Measurements from ENCODE around the gene RUFY4. TPM values are rescaled to one million over a fixed set of nuclear protein-coding genes. Genes with fewer than 3 reads are reported as not detected.

Gene RUFY4
- total RNA-seq, 2 experiments from 2014 or later, result not detected

DNA sequence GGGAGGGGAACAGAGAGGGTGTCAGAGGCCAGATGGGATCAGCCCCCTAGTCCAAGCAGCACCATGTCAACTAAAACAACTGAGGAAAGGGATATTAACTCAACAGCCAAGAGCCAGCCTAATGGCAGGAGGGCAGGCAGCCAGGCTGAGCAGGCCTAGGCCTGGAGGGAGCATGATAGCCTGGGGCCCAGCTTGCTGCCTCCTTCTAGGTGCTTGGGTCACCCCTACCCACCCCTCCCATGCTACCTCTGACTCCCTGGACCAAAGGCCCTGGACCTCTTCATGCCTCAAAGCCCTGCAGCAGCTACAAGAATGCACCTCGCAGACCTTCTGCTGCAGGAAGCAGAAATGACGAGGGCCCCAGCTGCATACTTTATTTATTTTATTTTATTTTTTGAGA is 44.2 kb upstream of the RUFY4 start:
- no peaks in the 10 kb centered on the region for H3K4me1 ChIP-seq (ENCODE audit: insufficient read depth, low read length, poor library complexity, severe bottlenecking)
- H2AFZ ChIP-seq (ENCODE audit: low read length), result no peak overlapping the region
- intact Hi-C loops (cut with micrococcal nuclease; ENCODE audit: unreplicated experiment), result no loop called here
- H3K9me3 ChIP-seq (ENCODE audit: low read length), result no peaks in the 10 kb centered on the region
- no peaks in the 10 kb centered on the region for H3K36me3 ChIP-seq (ENCODE audit: insufficient read depth, low read length)
- no peaks in the 10 kb centered on the region for H3K79me2 ChIP-seq (ENCODE audit: insufficient read depth, low read depth, low read length)
- no peak overlapping the region for H3K27ac ChIP-seq (ENCODE audit: low read depth, low read length, poor library complexity, severe bottlenecking)
- no peaks in the 10 kb centered on the region for H4K20me1 ChIP-seq (ENCODE audit: insufficient read depth, low read length)
- H3K4me3 ChIP-seq (ENCODE audit: low read depth, low read length, poor library complexity, severe bottlenecking), result no peak overlapping the region
- DNase-seq (ENCODE audit: low spot score), result no peak
- H3K4me2 ChIP-seq (ENCODE audit: low read length), result no peak overlapping the region
- TF ChIP-seq, protein P1, sequence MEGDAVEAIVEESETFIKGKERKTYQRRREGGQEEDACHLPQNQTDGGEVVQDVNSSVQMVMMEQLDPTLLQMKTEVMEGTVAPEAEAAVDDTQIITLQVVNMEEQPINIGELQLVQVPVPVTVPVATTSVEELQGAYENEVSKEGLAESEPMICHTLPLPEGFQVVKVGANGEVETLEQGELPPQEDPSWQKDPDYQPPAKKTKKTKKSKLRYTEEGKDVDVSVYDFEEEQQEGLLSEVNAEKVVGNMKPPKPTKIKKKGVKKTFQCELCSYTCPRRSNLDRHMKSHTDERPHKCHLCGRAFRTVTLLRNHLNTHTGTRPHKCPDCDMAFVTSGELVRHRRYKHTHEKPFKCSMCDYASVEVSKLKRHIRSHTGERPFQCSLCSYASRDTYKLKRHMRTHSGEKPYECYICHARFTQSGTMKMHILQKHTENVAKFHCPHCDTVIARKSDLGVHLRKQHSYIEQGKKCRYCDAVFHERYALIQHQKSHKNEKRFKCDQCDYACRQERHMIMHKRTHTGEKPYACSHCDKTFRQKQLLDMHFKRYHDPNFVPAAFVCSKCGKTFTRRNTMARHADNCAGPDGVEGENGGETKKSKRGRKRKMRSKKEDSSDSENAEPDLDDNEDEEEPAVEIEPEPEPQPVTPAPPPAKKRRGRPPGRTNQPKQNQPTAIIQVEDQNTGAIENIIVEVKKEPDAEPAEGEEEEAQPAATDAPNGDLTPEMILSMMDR (conservative IDR thresholded peaks at IDR 0.05; ENCODE audit: low read length), result no peak
- no peak for TF ChIP-seq EZH2phosphoT487 (IDR thresholded peaks at IDR 0.05; ENCODE audit: borderline replicate concordance, low read depth, low read length)
- H3K9me2 ChIP-seq (ENCODE audit: insufficient read depth, low read length), result no peaks in the 10 kb centered on the region
- ChIA-PET POLR2A (no interaction called here), CTCF (ENCODE audit: unreplicated experiment) (interaction anchor here (0.6 kb wide), 1 partner anchor 134 kb away, joined by 9 read pairs; no protein-coding TSS in a partner anchor)
- no TSS peak for BruUV-seq (replicated peaks)

DNA sequence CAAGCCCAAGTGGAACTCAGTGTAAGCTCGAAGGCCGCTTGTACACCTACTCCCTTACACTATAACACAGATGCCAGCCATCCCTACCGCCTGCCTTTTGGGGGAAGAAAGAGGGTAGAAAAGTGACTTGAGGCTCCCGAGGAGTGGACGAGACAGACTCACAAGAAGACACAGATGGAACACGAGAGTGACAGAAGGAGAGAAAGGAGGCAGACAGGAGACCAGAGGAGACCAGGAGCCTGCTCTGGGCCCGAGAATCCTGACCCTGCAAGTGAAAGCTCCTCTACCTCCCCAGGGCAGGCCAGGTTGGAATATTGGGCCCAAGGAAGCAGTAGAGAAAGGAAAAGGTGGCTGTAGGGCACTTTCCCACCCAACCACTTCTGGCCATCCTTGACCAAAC is 42.8 kb upstream of the RUFY4 start:
- Histone ChIP-seq H3K9me2 (ENCODE audit: insufficient read depth, low read length) (no peaks in the 10 kb centered on the region), H3K36me3 (ENCODE audit: insufficient read depth, low read length) (no peaks in the 10 kb centered on the region), H3K4me2 (ENCODE audit: low read length) (no peak overlapping the region), H4K20me1 (ENCODE audit: insufficient read depth, low read length) (no peaks in the 10 kb centered on the region), H3K9me3 (ENCODE audit: low read length) (no peaks in the 10 kb centered on the region), H2AFZ (ENCODE audit: low read length) (no peak overlapping the region), H3K27ac (ENCODE audit: low read depth, low read length, poor library complexity, severe bottlenecking) (no peak overlapping the region), H3K4me1 (ENCODE audit: insufficient read depth, low read length, poor library complexity, severe bottlenecking) (no peaks in the 10 kb centered on the region), H3K79me2 (ENCODE audit: insufficient read depth, low read depth, low read length) (no peaks in the 10 kb centered on the region), H3K4me3 (ENCODE audit: low read depth, low read length, poor library complexity, severe bottlenecking) (no peak overlapping the region)
- ChIA-PET CTCF (ENCODE audit: unreplicated experiment) (no interaction called here), POLR2A (no interaction called here)
- no TSS peak for BruUV-seq (replicated peaks)
- intact Hi-C loops (cut with micrococcal nuclease; ENCODE audit: unreplicated experiment), result no loop called here
- no peak for DNase-seq (ENCODE audit: low spot score)
- no peak for TF ChIP-seq EZH2phosphoT487 (IDR thresholded peaks at IDR 0.05; ENCODE audit: borderline replicate concordance, low read depth, low read length)
- TF ChIP-seq, protein P1 (conservative IDR thresholded peaks at IDR 0.05; ENCODE audit: low read length), result no peak

DNA sequence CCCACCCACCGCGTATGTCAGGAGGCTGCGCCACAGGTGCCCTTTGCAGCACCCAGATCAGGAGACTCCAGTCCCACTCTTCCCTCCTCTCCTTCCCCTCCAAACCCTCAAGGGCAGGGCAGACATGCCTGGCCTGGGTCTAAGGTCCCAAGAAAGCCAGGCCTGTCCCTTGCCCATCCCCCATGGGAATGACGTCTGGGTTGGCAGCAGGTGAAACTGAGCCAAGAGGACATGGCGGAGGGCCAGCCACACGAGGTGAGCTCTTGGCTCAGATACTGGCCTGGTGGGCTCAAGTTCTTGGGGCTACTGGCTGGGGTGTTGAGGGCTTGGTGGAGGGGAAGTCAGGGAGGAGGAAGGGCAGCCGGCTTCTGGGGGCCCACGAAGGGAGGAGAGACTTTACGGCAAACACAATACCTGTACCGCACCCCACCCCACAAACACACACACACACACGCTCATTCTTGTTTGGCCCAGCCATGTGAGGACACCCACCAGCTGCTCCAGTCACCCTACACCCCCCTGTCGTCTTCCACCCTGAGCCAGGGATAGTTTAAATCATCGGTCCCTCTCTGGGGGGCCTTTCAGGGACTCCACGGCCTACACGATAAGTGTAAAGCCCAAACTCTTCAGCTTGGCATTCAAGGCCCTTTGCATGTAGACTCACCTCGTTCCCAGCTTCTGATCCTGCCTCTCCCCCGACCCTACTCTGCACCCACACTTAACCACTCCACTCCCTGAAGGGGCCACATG is 42.2 kb upstream of the RUFY4 start:
- H3K9me2 ChIP-seq (ENCODE audit: insufficient read depth, low read length), result no peaks in the 10 kb centered on the region
- no peak overlapping the region for H3K4me3 ChIP-seq (ENCODE audit: low read depth, low read length, poor library complexity, severe bottlenecking)
- DNase-seq (ENCODE audit: low spot score), result no peak
- H3K27ac ChIP-seq (ENCODE audit: low read depth, low read length, poor library complexity, severe bottlenecking), result no peak overlapping the region
- no peak overlapping the region for H3K4me2 ChIP-seq (ENCODE audit: low read length)
- H4K20me1 ChIP-seq (ENCODE audit: insufficient read depth, low read length), result no peaks in the 10 kb centered on the region
- no peaks in the 10 kb centered on the region for H3K9me3 ChIP-seq (ENCODE audit: low read length)
- no peaks in the 10 kb centered on the region for H3K36me3 ChIP-seq (ENCODE audit: insufficient read depth, low read length)
- H3K4me1 ChIP-seq (ENCODE audit: insufficient read depth, low read length, poor library complexity, severe bottlenecking), result no peaks in the 10 kb centered on the region
- intact Hi-C loops (cut with micrococcal nuclease; ENCODE audit: unreplicated experiment), result no loop called here
- CTCF ChIA-PET (ENCODE audit: unreplicated experiment), result no interaction called here
- BruUV-seq (replicated peaks), result no TSS peak
- no peak overlapping the region for H2AFZ ChIP-seq (ENCODE audit: low read length)
- no peaks in the 10 kb centered on the region for H3K79me2 ChIP-seq (ENCODE audit: insufficient read depth, low read depth, low read length)
- POLR2A ChIA-PET, result no interaction called here
- TF ChIP-seq, protein P1 (conservative IDR thresholded peaks at IDR 0.05; ENCODE audit: low read length), result no peak
- no peak for TF ChIP-seq EZH2phosphoT487 (IDR thresholded peaks at IDR 0.05; ENCODE audit: borderline replicate concordance, low read depth, low read length)

All from OCI-LY7 (cell line).